H9 (cell line): ENCODE measurements around the gene NCOA1. TPM values are rescaled to one million over a fixed set of nuclear protein-coding genes. Genes with fewer than 3 reads are reported as not detected.

Experiments
- DNase-seq: peaks from one replicate; pipeline ENCODE4 v3.0.0-alpha.2; 2017
- H2AFZ ChIP-seq: one replicate; pipeline ENCODE4 v1.6.1; 2013; ENCODE audit warnings: mild to moderate bottlenecking, low read length, control low read depth, moderate library complexity
- H2AK5ac ChIP-seq: 2 replicates; pipeline ENCODE4 v1.6.1; 2013; ENCODE audit warnings: low read length, control low read depth, mixed read lengths; ENCODE audit not compliant: insufficient read length
- H2BK120ac ChIP-seq: one replicate; pipeline ENCODE4 v1.6.1; 2013; ENCODE audit warnings: low read depth, mild to moderate bottlenecking, low read length, control low read depth, inconsistent platforms; ENCODE audit not compliant: poor library complexity, severe bottlenecking
- H2BK12ac ChIP-seq: 2 replicates; pipeline ENCODE4 v1.6.1; 2013; ENCODE audit warnings: low read length, control low read depth, mixed read lengths, low read depth; ENCODE audit not compliant: insufficient read length
- H2BK15ac ChIP-seq: 2 replicates; pipeline ENCODE4 v1.6.1; 2013; ENCODE audit warnings: low read depth, low read length, control low read depth
- H2BK20ac ChIP-seq: one replicate; pipeline ENCODE4 v1.6.1; 2013; ENCODE audit warnings: low read depth, mild to moderate bottlenecking, low read length, control low read depth, inconsistent platforms; ENCODE audit not compliant: poor library complexity, severe bottlenecking
- H2BK5ac ChIP-seq: 2 replicates; pipeline ENCODE4 v1.6.1; 2013; ENCODE audit warnings: low read length, control low read depth, mixed read lengths; ENCODE audit not compliant: insufficient read length
- H3K14ac ChIP-seq: 2 replicates; pipeline ENCODE4 v1.6.1; 2013; ENCODE audit warnings: low read length, control low read depth; ENCODE audit not compliant: insufficient read depth
- H3K18ac ChIP-seq: 2 replicates; pipeline ENCODE4 v1.6.1; 2013; ENCODE audit warnings: low read depth, mild to moderate bottlenecking, mixed read lengths, low read length, control low read depth; ENCODE audit not compliant: insufficient read length
- H3K23ac ChIP-seq: 2 replicates; pipeline ENCODE4 v1.6.1; 2013; ENCODE audit warnings: low read length, control low read depth, mixed read lengths, low read depth; ENCODE audit not compliant: insufficient read length
- H3K23me2 ChIP-seq: 2 replicates; pipeline ENCODE4 v1.6.1; 2013; ENCODE audit warnings: low read depth, mild to moderate bottlenecking, mixed read lengths, low read length, control low read depth; ENCODE audit not compliant: insufficient read length, poor library complexity, severe bottlenecking
- H3K27ac ChIP-seq: 2 replicates; pipeline ENCODE4 v1.5.1; 2013; ENCODE audit warnings: low read length, control low read depth, mixed read lengths, low read depth; ENCODE audit not compliant: insufficient read length
- H3K27me3 ChIP-seq: 2 replicates; pipeline ENCODE4 v1.6.1; 2013; ENCODE audit warnings: low read length, control low read depth, inconsistent platforms; ENCODE audit not compliant: insufficient read depth
- H3K4ac ChIP-seq: 2 replicates; pipeline ENCODE4 v1.6.1; 2013; ENCODE audit warnings: low read depth, mild to moderate bottlenecking, control low read depth, inconsistent platforms, low read length, moderate library complexity
- H3K4me1 ChIP-seq: 2 replicates; pipeline ENCODE4 v1.6.1; 2013; ENCODE audit warnings: low read length, control low read depth, inconsistent platforms; ENCODE audit not compliant: insufficient read depth
- H3K4me2 ChIP-seq: 2 replicates; pipeline ENCODE4 v1.6.1; 2013; ENCODE audit warnings: low read length, control low read depth, mixed read lengths; ENCODE audit not compliant: insufficient read length, insufficient read depth
- H3K56ac ChIP-seq: 2 replicates; pipeline ENCODE4 v1.6.1; 2013; ENCODE audit warnings: low read depth, mild to moderate bottlenecking, mixed read lengths, low read length, control low read depth; ENCODE audit not compliant: insufficient read length
- H3K79me1 ChIP-seq: 2 replicates; pipeline ENCODE4 v1.6.1; 2013; ENCODE audit warnings: low read depth, mild to moderate bottlenecking, moderate library complexity, low read length, control low read depth, inconsistent platforms; ENCODE audit not compliant: insufficient read depth, poor library complexity, severe bottlenecking
- H3K79me2 ChIP-seq: 2 replicates; pipeline ENCODE4 v1.6.1; 2013; ENCODE audit warnings: low read length, control low read depth, inconsistent platforms; ENCODE audit not compliant: insufficient read depth
- H3K9ac ChIP-seq: 2 replicates; pipeline ENCODE4 v1.6.1; 2013; ENCODE audit warnings: low read length, control low read depth, mixed read lengths; ENCODE audit not compliant: insufficient read length; ENCODE audit errors: extremely low read depth
- H3K9me3 ChIP-seq: one replicate; pipeline ENCODE4 v1.6.1; 2013; ENCODE audit warnings: low read depth, low read length, inconsistent platforms; ENCODE audit not compliant: control insufficient read depth
- H3T11ph ChIP-seq: one replicate; pipeline ENCODE4 v1.6.1; 2013; ENCODE audit warnings: mild to moderate bottlenecking, low read length, control low read depth, inconsistent platforms
- H4K20me1 ChIP-seq: one replicate; pipeline ENCODE4 v1.6.1; 2013; ENCODE audit not compliant: control insufficient read depth, insufficient read length, insufficient read depth
- H4K5ac ChIP-seq: 2 replicates; pipeline ENCODE4 v1.6.1; 2013; ENCODE audit warnings: low read depth, mild to moderate bottlenecking, mixed read lengths, low read length, control low read depth; ENCODE audit not compliant: insufficient read length
- H4K8ac ChIP-seq: replicated peaks from 2 replicates; pipeline ENCODE4 v1.6.1; 2013; ENCODE audit warnings: low read length, control low read depth, mixed read lengths, low read depth; ENCODE audit not compliant: insufficient read length
- H4K91ac ChIP-seq: 2 replicates; pipeline ENCODE4 v1.6.1; 2013; ENCODE audit warnings: low read depth, mild to moderate bottlenecking, moderate library complexity, mixed read lengths, low read length, control low read depth; ENCODE audit not compliant: insufficient read length
- H3K27ac Mint-ChIP-seq, 3 experiments: 2 replicates in 2 of 3; 3 replicates in 1 of 3; pipeline ENCODE4 v1.8.0; 2020 to 2021; ENCODE audit warnings: mixed read lengths in 3 of 3, mild to moderate bottlenecking in 1 of 3, moderate library complexity in 1 of 3
- H3K27me3 Mint-ChIP-seq: 2 replicates; pipeline ENCODE4 v1.8.0; 2021; ENCODE audit warnings: low read depth, mild to moderate bottlenecking, moderate library complexity, mixed read lengths
- H3K36me3 Mint-ChIP-seq, 3 experiments: 2 replicates in 2 of 3; 3 replicates in 1 of 3; pipeline ENCODE4 v1.8.0; 2020 to 2021; ENCODE audit warnings: low read depth in 3 of 3, mixed read lengths in 3 of 3; ENCODE audit not compliant: insufficient read depth in 1 of 3
- H3K4me1 Mint-ChIP-seq, 2 experiments: 2 replicates each; pipeline ENCODE4 v1.8.0; 2020; ENCODE audit warnings: mixed read lengths in 2 of 2
- H3K4me3 Mint-ChIP-seq, 2 experiments: 2 replicates in 1 of 2; 3 replicates in 1 of 2; pipeline ENCODE4 v1.8.0; 2020 to 2021; ENCODE audit warnings: mild to moderate bottlenecking in 2 of 2, mixed read lengths in 2 of 2, moderate library complexity in 1 of 2
- H3K9me3 Mint-ChIP-seq, 2 experiments: 2 replicates in 1 of 2; 3 replicates in 1 of 2; pipeline ENCODE4 v1.8.0; 2020; ENCODE audit warnings: mild to moderate bottlenecking in 2 of 2, mixed read lengths in 2 of 2, moderate library complexity in 1 of 2
- CTCF ChIP-seq: fragments of 200-600 bp; sonication (generic); conservative IDR thresholded peaks from 3 replicates; pipeline ENCODE4 v1.8.0; 2021; ENCODE audit warnings: antibody characterized with exemption, mild to moderate bottlenecking
- WGBS: extraction: QIAGEN DNeasy Blood & Tissue Kit; methylation state at CpG from one replicate; pipeline ENCODE4 v1.1.7; 2013; ENCODE audit warnings: missing lambda C conversion rate, low lambda C conversion rate, mixed read lengths; ENCODE audit not compliant: insufficient read length; ENCODE audit errors: extremely low coverage; 5-methylcytosine and 5-hydroxymethylcytosine counted together
- total RNA-seq: library from RNA; stranded (reverse); gene quantifications from 2 replicates; pipeline ENCODE4 v1.2.1, GENCODE V29; 2021

The NCOA1 gene
- total RNA-seq, 1 experiment from 2014 or later, result 14.8 TPM

GRCh38 chr2:24508878-24509277 lies 17.8 kb downstream of the NCOA1 start:
- Histone ChIP-seq H3K4me1 (no peaks in the 10 kb centered on the region; the same call in 1 of the 2 replicates), H4K8ac (no peak overlapping the region), H4K20me1 (no peaks in the 10 kb centered on the region), H2BK15ac (no peak overlapping the region), H3K79me2 (no peaks in the 10 kb centered on the region), H3K23me2 (no peaks in the 10 kb centered on the region), H4K91ac (no peak overlapping the region), H3K27me3 (no peaks in the 10 kb centered on the region), H2BK120ac (no peak overlapping the region), H2BK20ac (no peak overlapping the region), H3T11ph (no peak overlapping the region), H2AK5ac (no peak overlapping the region), H3K9ac (no peak overlapping the region), H3K27ac (no peak overlapping the region), H4K5ac (no peak overlapping the region), H2BK12ac (no peak overlapping the region), H3K79me1 (no peaks in the 10 kb centered on the region), H3K9me3 (no peaks in the 10 kb centered on the region), H3K4ac (no peak overlapping the region), H2BK5ac (no peak overlapping the region), H3K23ac (no peak overlapping the region), H3K56ac (no peak overlapping the region), H3K4me2 (no peak overlapping the region), H2AFZ (no peak overlapping the region), H3K14ac (no peak overlapping the region), H3K18ac (no peak overlapping the region)
- WGBS, result no CpG with 5 or more reads among the region's 1 CpG
- TF ChIP-seq CTCF, result no peak
- H3K27me3 Mint-ChIP-seq, result no peaks in the 10 kb centered on the region
- H3K36me3 Mint-ChIP-seq, result no peaks in the 10 kb centered on the region
- H3K4me3 Mint-ChIP-seq, result no peak overlapping the region
- no peaks in the 10 kb centered on the region for H3K9me3 Mint-ChIP-seq
- no peak overlapping the region for H3K27ac Mint-ChIP-seq
- DNase-seq, result no peak
- H3K4me1 Mint-ChIP-seq, result no peaks in the 10 kb centered on the region; a peak in 1 of 4 replicates
